IMR-90 (cell line): ENCODE measurements around the gene EHMT1. TPM values are rescaled to one million over a fixed set of nuclear protein-coding genes. Genes with fewer than 3 reads are reported as not detected.

Source experiments
- ATAC-seq: fragments of 200-7000 bp; cut with Tn5 transposase; 2 replicates; pipeline ENCODE4 v1.9.1; 2020; ENCODE audit warnings: low read depth, mild to moderate bottlenecking, moderate library complexity
- BruUV-seq: library from RNA; stranded (reverse); fragments of 400-500 nt; replicated peaks from 2 replicates; lab custom pipeline; 2021; lab: Mats Ljungman, UMichigan
- CTCF ChIA-PET: fragments of 300-600 bp; formaldehyde crosslinking; extraction: SDS; loops from one replicate; lab custom pipeline; 2021; ENCODE audit warnings: antibody characterized with exemption; lab: Yijun Ruan, JAX
- POLR2A ChIA-PET: fragments of 300-600 bp; sonication (Branson Sonifier 250); formaldehyde crosslinking; loops from one replicate; lab custom pipeline; 2022; ENCODE audit warnings: antibody characterized with exemption; ENCODE audit not compliant: unreplicated experiment; lab: Charles Lee
- DNase-seq: peaks from one replicate; pipeline ENCODE4 v3.0.0; 2013
- H2AFZ ChIP-seq: replicated peaks from 2 replicates; pipeline ENCODE3; 2013; ENCODE audit warnings: low read length, mild to moderate bottlenecking; ENCODE audit not compliant: poor library complexity
- H2AK5ac ChIP-seq: 2 replicates; pipeline ENCODE4 v1.6.1; 2013; ENCODE audit warnings: low read depth, low read length, inconsistent platforms
- H2AK9ac ChIP-seq: replicated peaks from 2 replicates; pipeline ENCODE3; 2013; ENCODE audit warnings: mild to moderate bottlenecking, low read depth, low read length, moderate library complexity; ENCODE audit not compliant: poor library complexity
- H2BK120ac ChIP-seq: 2 replicates; pipeline ENCODE4 v1.6.1; 2013; ENCODE audit warnings: low read depth, low read length, inconsistent platforms
- H2BK15ac ChIP-seq: 3 replicates; pipeline ENCODE4 v1.6.1; 2013; ENCODE audit warnings: low read depth, low read length, inconsistent platforms
- H2BK20ac ChIP-seq: 2 replicates; pipeline ENCODE4 v1.6.1; 2013; ENCODE audit warnings: low read depth, mild to moderate bottlenecking, inconsistent platforms, low read length, moderate library complexity
- H2BK5ac ChIP-seq: 2 replicates; pipeline ENCODE4 v1.6.1; 2013; ENCODE audit warnings: mild to moderate bottlenecking, low read depth, low read length, inconsistent platforms; ENCODE audit not compliant: poor library complexity, severe bottlenecking
- H3K14ac ChIP-seq: replicated peaks from 2 replicates; pipeline ENCODE4 v1.6.1; 2013; ENCODE audit warnings: low read depth, low read length, inconsistent platforms
- H3K18ac ChIP-seq: 2 replicates; pipeline ENCODE4 v1.6.1; 2013; ENCODE audit warnings: low read depth, low read length, control low read depth
- H3K23ac ChIP-seq: 2 replicates; pipeline ENCODE4 v1.6.1; 2013; ENCODE audit warnings: low read depth, low read length, inconsistent platforms
- H3K27ac ChIP-seq: 2 replicates; pipeline ENCODE4 v1.5.1; 2013; ENCODE audit warnings: mild to moderate bottlenecking, control low read depth, low read length; ENCODE audit not compliant: insufficient read depth
- H3K27me3 ChIP-seq: 2 replicates; pipeline ENCODE4 v1.6.1; 2013; ENCODE audit warnings: low read length; ENCODE audit not compliant: control insufficient read depth, insufficient read depth
- H3K36me3 ChIP-seq: 2 replicates; pipeline ENCODE4 v1.6.1; 2013; ENCODE audit warnings: low read length, mixed read lengths; ENCODE audit not compliant: control insufficient read depth, insufficient read depth
- H3K4ac ChIP-seq: 2 replicates; pipeline ENCODE4 v1.6.1; 2013; ENCODE audit warnings: low read depth, low read length, inconsistent platforms
- H3K4me1 ChIP-seq: 2 replicates; pipeline ENCODE4 v1.6.1; 2013; ENCODE audit warnings: low read length, mixed read lengths; ENCODE audit not compliant: control insufficient read depth, insufficient read depth
- H3K4me2 ChIP-seq: 2 replicates; pipeline ENCODE4 v1.6.1; 2013; ENCODE audit warnings: low read depth, mild to moderate bottlenecking, control low read depth, low read length, moderate library complexity
- H3K4me3 ChIP-seq: 2 replicates; pipeline ENCODE4 v1.5.1; 2013; ENCODE audit warnings: low read depth, mild to moderate bottlenecking, control low read depth, low read length, moderate library complexity; ENCODE audit not compliant: insufficient read depth
- H3K56ac ChIP-seq: 2 replicates; pipeline ENCODE4 v1.6.1; 2013; ENCODE audit warnings: low read length, inconsistent platforms; ENCODE audit not compliant: insufficient read depth; ENCODE audit errors: extremely low read depth
- H3K79me1 ChIP-seq, 2 experiments: 2 replicates each; pipeline ENCODE4 v1.6.1; 2013; ENCODE audit warnings: low read length in 2 of 2, inconsistent platforms in 1 of 2, low read depth in 1 of 2
- H3K9ac ChIP-seq: 2 replicates; pipeline ENCODE4 v1.6.1; 2013; ENCODE audit warnings: low read depth, low read length, control low read depth
- H3K9me1 ChIP-seq: 2 replicates; pipeline ENCODE4 v1.6.1; 2013; ENCODE audit warnings: low read length, inconsistent platforms; ENCODE audit not compliant: insufficient read depth
- H3K9me3 ChIP-seq: 2 replicates; pipeline ENCODE4 v1.6.1; 2013; ENCODE audit warnings: low read length; ENCODE audit not compliant: control insufficient read depth, insufficient read depth
- H4K20me1 ChIP-seq: 2 replicates; pipeline ENCODE4 v1.6.1; 2013; ENCODE audit warnings: low read length, inconsistent platforms; ENCODE audit not compliant: insufficient read depth
- H4K5ac ChIP-seq: 2 replicates; pipeline ENCODE4 v1.6.1; 2013; ENCODE audit warnings: mild to moderate bottlenecking, low read depth, low read length, control low read depth
- H4K8ac ChIP-seq, 2 experiments: 2 replicates each; pipeline ENCODE4 v1.6.1; 2013; ENCODE audit warnings: low read depth in 2 of 2, low read length in 2 of 2, control low read depth in 1 of 2, inconsistent platforms in 1 of 2
- H4K91ac ChIP-seq: 2 replicates; pipeline ENCODE4 v1.6.1; 2013; ENCODE audit warnings: low read depth, low read length, inconsistent platforms; ENCODE audit not compliant: insufficient read depth
- FOS ChIP-seq: fragments of 150-350 bp; IDR thresholded peaks from 2 replicates; pipeline ENCODE4 v1.6.1; 2016; ENCODE audit warnings: low read depth, low read length
- MAFK ChIP-seq: IDR thresholded peaks from 2 replicates; pipeline ENCODE4 v1.6.1; 2012; ENCODE audit warnings: low read depth, low read length, improper control_type of control experiment
- MXI1 ChIP-seq: IDR thresholded peaks from 2 replicates; pipeline ENCODE4 v1.6.1; 2012; ENCODE audit warnings: low read depth, mild to moderate bottlenecking, low read length, moderate library complexity, borderline replicate concordance
- NFE2L2 ChIP-seq: fragments of 150-350 bp; IDR thresholded peaks from 2 replicates; pipeline ENCODE4 v1.6.1; 2016; ENCODE audit warnings: low read depth, mild to moderate bottlenecking, low read length
- POLR2A ChIP-seq: IDR thresholded peaks from 2 replicates; pipeline ENCODE4 v1.6.1; 2012; ENCODE audit warnings: mild to moderate bottlenecking, low read depth, low read length
- RAD21 ChIP-seq: IDR thresholded peaks from 2 replicates; pipeline ENCODE4 v1.6.1; 2012; ENCODE audit warnings: low read length, improper control_type of control experiment
- SMC3 ChIP-seq: fragments of 150-350 bp; IDR thresholded peaks from 2 replicates; pipeline ENCODE4 v1.6.1; 2016; ENCODE audit warnings: low read depth, mild to moderate bottlenecking, antibody characterized with exemption, low read length, moderate library complexity
- WGBS, 2 experiments: methylation state at CpG; one replicate each; pipeline versions ENCODE4 v1.1.5 to v1.1.7; 2013; ENCODE audit warnings: missing lambda C conversion rate in 2 of 2; ENCODE audit not compliant: insufficient read length in 1 of 2; ENCODE audit errors: extremely low coverage in 2 of 2; 5-methylcytosine and 5-hydroxymethylcytosine counted together
- dilution Hi-C: fragments of 300-500 bp; cut with HindIII; formaldehyde crosslinking; loops from one replicate; pipeline ENCODE4 v1.14.3; 2018; ENCODE audit warnings: low sequenced_read_pairs; ENCODE audit not compliant: unreplicated experiment
- in situ Hi-C: fragments of 300-500 bp; cut with MboI; formaldehyde crosslinking; loops from 3 replicates; pipeline ENCODE4 v1.14.3; 2019; ENCODE audit warnings: low sequenced_read_pairs, inconsistent platforms, mixed read lengths
- intact Hi-C: fragments of 100-400 bp; cut with micrococcal nuclease; formaldehyde crosslinking; loops from 2 replicates; pipeline ENCODE4 v1.10.0; 2022
- polyA plus RNA-seq, 3 experiments: library from polyadenylated mRNA; depleted of rRNA; stranded (reverse); fragments of >200 nt; gene quantifications; 2 replicates each; pipeline ENCODE4 v1.2.3, GENCODE V29; 2012; ENCODE audit warnings: low replicate concordance in 1 of 3
- total RNA-seq: library from RNA; depleted of rRNA; stranded (reverse); fragments of >200 nt; gene quantifications from 2 replicates; pipeline ENCODE4 v1.2.3, GENCODE V29; 2012
- TF ChIP-seq, protein P1 (sequence below): fragments of 150-350 bp; IDR thresholded peaks from 2 replicates; pipeline ENCODE4 v1.6.1; 2017; ENCODE audit warnings: mild to moderate bottlenecking, antibody characterized with exemption, low read length, low read depth

The EHMT1 gene
- total and polyA plus RNA-seq, 2 of the 4 experiments (the other 2 are of a cell fraction), result 32.8 to 35.1 TPM

DNA sequence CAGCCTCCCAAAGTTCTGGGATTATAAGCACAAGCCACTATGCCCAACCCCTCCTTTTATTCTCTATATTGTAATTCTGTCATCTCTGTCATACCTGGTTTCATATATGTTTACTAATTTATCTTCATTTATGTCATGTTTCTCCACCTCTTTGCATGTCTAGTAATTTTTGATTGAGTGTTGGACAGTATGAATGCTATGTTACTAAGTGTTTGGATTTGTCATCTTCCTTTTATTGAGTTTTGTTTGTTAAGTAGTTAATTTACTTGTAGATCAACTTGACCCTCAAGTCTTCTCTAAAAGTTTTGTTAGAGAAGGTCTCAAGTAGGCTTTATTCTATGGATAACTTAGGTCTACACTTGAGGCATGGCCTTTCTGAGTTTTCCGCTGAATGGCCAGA, 241.6 kb downstream of the EHMT1 start:
- dilution Hi-C loops, result no loop called here
- Histone ChIP-seq H4K8ac (no peak overlapping the region), H3K36me3 (no peaks in the 10 kb centered on the region), H2BK5ac (no peak overlapping the region), H3K27ac (no peak overlapping the region), H3K18ac (no peak overlapping the region), H3K27me3 (no peaks in the 10 kb centered on the region), H4K91ac (no peak overlapping the region), H3K4me2 (no peak overlapping the region), H2AK5ac (no peak overlapping the region), H3K9me1 (no peaks in the 10 kb centered on the region), H3K79me1 (no peaks in the 10 kb centered on the region), H4K20me1 (no peaks in the 10 kb centered on the region), H2AK9ac (no peak overlapping the region), H3K4ac (no peak overlapping the region), H3K9ac (no peak overlapping the region), H2BK20ac (no peak overlapping the region), H3K23ac (no peak overlapping the region), H3K4me1 (no peaks in the 10 kb centered on the region), H2AFZ (no peak overlapping the region), H3K14ac (no peak overlapping the region), H3K9me3 (peaks cover 22% of the 10 kb centered on the region), H2BK15ac (no peak overlapping the region), H4K5ac (no peak overlapping the region), H3K56ac (no peak overlapping the region), H3K4me3 (no peak overlapping the region), H2BK120ac (no peak overlapping the region)
- intact Hi-C loops, result no loop called here
- no peak for DNase-seq
- ATAC-seq, result no peak
- TF ChIP-seq NFE2L2, result no peak
- no peak for TF ChIP-seq FOS
- no peak for TF ChIP-seq MAFK
- TF ChIP-seq, protein P1, sequence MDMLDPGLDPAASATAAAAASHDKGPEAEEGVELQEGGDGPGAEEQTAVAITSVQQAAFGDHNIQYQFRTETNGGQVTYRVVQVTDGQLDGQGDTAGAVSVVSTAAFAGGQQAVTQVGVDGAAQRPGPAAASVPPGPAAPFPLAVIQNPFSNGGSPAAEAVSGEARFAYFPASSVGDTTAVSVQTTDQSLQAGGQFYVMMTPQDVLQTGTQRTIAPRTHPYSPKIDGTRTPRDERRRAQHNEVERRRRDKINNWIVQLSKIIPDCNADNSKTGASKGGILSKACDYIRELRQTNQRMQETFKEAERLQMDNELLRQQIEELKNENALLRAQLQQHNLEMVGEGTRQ, result no peak
- TF ChIP-seq SMC3, result no peak
- no peak for TF ChIP-seq MXI1
- TF ChIP-seq POLR2A, result no peak
- TF ChIP-seq RAD21, result no peak
- POLR2A ChIA-PET, result no interaction called here
- CTCF ChIA-PET, result no interaction called here
- no CpG with 5 or more reads among the region's 1 CpG for WGBS, 2 experiments
- in situ Hi-C loops, result no loop called here
- no TSS peak for BruUV-seq
